CD14-positive monocyte (primary cell): ENCODE measurements around the gene TNNT2. TPM values are rescaled to one million over a fixed set of nuclear protein-coding genes. Genes with fewer than 3 reads are reported as not detected.

Experiments used
- DNase-seq, 3 donors: peaks; one replicate each; pipeline ENCODE4 v3.0.0-alpha.2; 2011 to 2022
- H2AFZ ChIP-seq: 2 replicates; pipeline ENCODE4 v1.6.0; 2012; ENCODE audit warnings: mild to moderate bottlenecking, low read depth, low read length, inconsistent platforms; ENCODE audit not compliant: insufficient read depth, poor library complexity, severe bottlenecking
- H3K27ac ChIP-seq, 2 donors: 1 replicate in 1 of 2; 2 replicates in 1 of 2; pipeline ENCODE4 v1.5.1; 2012 to 2013; ENCODE audit warnings: low read length in 2 of 2, control low read depth in 1 of 2, inconsistent platforms in 1 of 2, low read depth in 1 of 2, mild to moderate bottlenecking in 1 of 2
- H3K27me3 ChIP-seq, 2 donors: one replicate each; pipeline versions ENCODE4 v1.6.0 to v1.6.1; 2011 to 2013; ENCODE audit warnings: low read length in 2 of 2; ENCODE audit not compliant: control insufficient read depth in 2 of 2, insufficient read depth in 2 of 2
- H3K36me3 ChIP-seq, 2 donors: replicated peaks in 1 of 2; 1 replicate in 1 of 2; 2 replicates in 1 of 2; pipeline versions ENCODE4 v1.5.1 to v1.6.1; 2012 to 2013; ENCODE audit warnings: low read length in 2 of 2, control low read depth in 1 of 2, inconsistent platforms in 1 of 2, mild to moderate bottlenecking in 1 of 2; ENCODE audit not compliant: insufficient read depth in 2 of 2, control insufficient read depth in 1 of 2
- H3K4me1 ChIP-seq, 2 donors: 1 replicate in 1 of 2; 2 replicates in 1 of 2; pipeline versions ENCODE4 v1.5.1 to v1.6.1; 2012 to 2013; ENCODE audit warnings: low read length in 2 of 2, control low read depth in 1 of 2, inconsistent platforms in 1 of 2, mild to moderate bottlenecking in 1 of 2, moderate library complexity in 1 of 2; ENCODE audit not compliant: insufficient read depth in 2 of 2, control insufficient read depth in 1 of 2
- H3K4me2 ChIP-seq: replicated peaks from 2 replicates; pipeline ENCODE3; 2012; ENCODE audit warnings: low read length, moderate library complexity, mild to moderate bottlenecking; ENCODE audit not compliant: poor library complexity, severe bottlenecking; ENCODE audit errors: extremely low read depth
- H3K4me3 ChIP-seq, 3 experiments: fragments of 200-600 bp in 1 of 3; sonication (generic) in 1 of 3; replicated peaks in 1 of 3; 1 replicate in 2 of 3; 2 replicates in 1 of 3; pipeline ENCODE4 v1.5.1; 2011 to 2013; ENCODE audit warnings: low read length in 3 of 3, mild to moderate bottlenecking in 3 of 3, control low read depth in 2 of 3, low read depth in 2 of 3, inconsistent platforms in 1 of 3, moderate library complexity in 1 of 3
- H3K79me2 ChIP-seq: 2 replicates; pipeline ENCODE4 v1.6.0; 2012; ENCODE audit warnings: mild to moderate bottlenecking, control low read depth, inconsistent platforms, low read length, moderate library complexity; ENCODE audit not compliant: insufficient read depth
- H3K9ac ChIP-seq: 2 replicates; pipeline ENCODE4 v1.6.0; 2017; ENCODE audit warnings: low read length, mild to moderate bottlenecking; ENCODE audit not compliant: insufficient read depth, poor library complexity, severe bottlenecking
- H3K9me3 ChIP-seq, 2 donors: replicated peaks in 1 of 2; 1 replicate in 1 of 2; 2 replicates in 1 of 2; pipeline versions ENCODE4 v1.5.1 to v1.6.1; 2012 to 2013; ENCODE audit warnings: low read length in 2 of 2, control low read depth in 1 of 2; ENCODE audit not compliant: control insufficient read depth in 1 of 2, insufficient read depth in 1 of 2
- H4K20me1 ChIP-seq: 2 replicates; pipeline ENCODE4 v1.6.0; 2012; ENCODE audit warnings: mild to moderate bottlenecking, low read length, control low read depth, moderate library complexity; ENCODE audit not compliant: insufficient read depth
- H3K27ac Mint-ChIP-seq, 7 donors: one replicate each; pipeline ENCODE4 v1.8.0; 2020; ENCODE audit warnings: mild to moderate bottlenecking in 7 of 7, mixed read lengths in 7 of 7, moderate library complexity in 6 of 7, inconsistent platforms in 2 of 7
- H3K27me3 Mint-ChIP-seq, 3 donors: one replicate each; pipeline ENCODE4 v1.8.0; 2021 to 2022; ENCODE audit warnings: low read depth in 3 of 3, mild to moderate bottlenecking in 3 of 3, mixed read lengths in 3 of 3, moderate library complexity in 3 of 3, inconsistent platforms in 1 of 3
- H3K36me3 Mint-ChIP-seq, 2 donors: one replicate each; pipeline ENCODE4 v1.8.0; 2020; ENCODE audit warnings: mixed read lengths in 2 of 2, inconsistent platforms in 1 of 2, mild to moderate bottlenecking in 1 of 2
- H3K4me1 Mint-ChIP-seq: one replicate; pipeline ENCODE4 v1.8.0; 2020; ENCODE audit warnings: mild to moderate bottlenecking, mixed read lengths
- H3K4me3 Mint-ChIP-seq, 2 donors: one replicate each; pipeline ENCODE4 v1.8.0; 2020; ENCODE audit warnings: mild to moderate bottlenecking in 2 of 2, mixed read lengths in 2 of 2, moderate library complexity in 1 of 2
- H3K9me3 Mint-ChIP-seq, 7 donors: one replicate each; pipeline ENCODE4 v1.8.0; 2020 to 2022; ENCODE audit warnings: mixed read lengths in 7 of 7, mild to moderate bottlenecking in 6 of 7, moderate library complexity in 6 of 7, inconsistent platforms in 2 of 7
- WGBS: methylation state at CpG from one replicate; pipeline ENCODE4 v1.1.5; 2013; ENCODE audit warnings: missing lambda C conversion rate; ENCODE audit not compliant: insufficient coverage; 5-methylcytosine and 5-hydroxymethylcytosine counted together
- intact Hi-C, 2 donors: fragments of 100-400 bp; cut with micrococcal nuclease; formaldehyde crosslinking; loops; one replicate each; pipeline versions ENCODE4 v1.15.0 to v1.15.1; 2023
- polyA plus RNA-seq, 3 donors: library from polyadenylated mRNA; depleted of rRNA in 1 of 3; unstranded in 2 of 3; stranded (reverse) in 1 of 3; fragments of 300-500 nt in 2 of 3; fragments of >200 nt in 1 of 3; fragmentation: Illumina TruSeq in 2 of 3; gene quantifications; 1 replicate in 2 of 3; 2 replicates in 1 of 3; pipeline ENCODE4 v1.2.3, GENCODE V29; 2012 to 2021
- TF ChIP-seq, protein P1 (sequence below): fragments of 200-600 bp; IDR thresholded peaks from one replicate; pipeline ENCODE4 v1.8.0; 2022; ENCODE audit warnings: antibody characterized with exemption, mild to moderate bottlenecking

TNNT2 gene
- polyA plus RNA-seq, 3 donors: not detected

DNA sequence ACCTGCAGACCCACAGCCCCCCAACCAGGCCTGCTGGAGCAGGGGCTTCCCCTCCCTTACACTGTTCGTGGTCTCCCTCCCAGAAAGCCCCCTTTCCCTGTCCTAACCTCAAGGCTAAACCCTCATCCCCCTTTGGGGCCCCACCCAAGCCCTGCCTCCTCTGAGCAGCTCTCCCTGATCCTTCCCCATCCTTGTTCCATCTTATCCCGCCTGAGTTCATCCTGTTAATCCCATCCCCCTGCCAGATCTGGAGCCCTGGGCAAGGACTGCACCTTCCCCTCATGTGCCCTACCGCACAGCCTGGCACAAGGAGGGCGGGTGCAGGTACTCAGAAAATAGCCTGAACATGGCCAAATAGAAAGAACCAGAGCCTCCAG is 6.9 kb upstream of the TNNT2 start:
- TF ChIP-seq, protein P1, sequence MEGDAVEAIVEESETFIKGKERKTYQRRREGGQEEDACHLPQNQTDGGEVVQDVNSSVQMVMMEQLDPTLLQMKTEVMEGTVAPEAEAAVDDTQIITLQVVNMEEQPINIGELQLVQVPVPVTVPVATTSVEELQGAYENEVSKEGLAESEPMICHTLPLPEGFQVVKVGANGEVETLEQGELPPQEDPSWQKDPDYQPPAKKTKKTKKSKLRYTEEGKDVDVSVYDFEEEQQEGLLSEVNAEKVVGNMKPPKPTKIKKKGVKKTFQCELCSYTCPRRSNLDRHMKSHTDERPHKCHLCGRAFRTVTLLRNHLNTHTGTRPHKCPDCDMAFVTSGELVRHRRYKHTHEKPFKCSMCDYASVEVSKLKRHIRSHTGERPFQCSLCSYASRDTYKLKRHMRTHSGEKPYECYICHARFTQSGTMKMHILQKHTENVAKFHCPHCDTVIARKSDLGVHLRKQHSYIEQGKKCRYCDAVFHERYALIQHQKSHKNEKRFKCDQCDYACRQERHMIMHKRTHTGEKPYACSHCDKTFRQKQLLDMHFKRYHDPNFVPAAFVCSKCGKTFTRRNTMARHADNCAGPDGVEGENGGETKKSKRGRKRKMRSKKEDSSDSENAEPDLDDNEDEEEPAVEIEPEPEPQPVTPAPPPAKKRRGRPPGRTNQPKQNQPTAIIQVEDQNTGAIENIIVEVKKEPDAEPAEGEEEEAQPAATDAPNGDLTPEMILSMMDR: no peak
- no peaks in the 10 kb centered on the region for H3K79me2 ChIP-seq
- H3K4me1 Mint-ChIP-seq: no peaks in the 10 kb centered on the region
- no peak overlapping the region for H2AFZ ChIP-seq
- H3K4me2 ChIP-seq: no peak overlapping the region
- no peak overlapping the region for H3K4me3 Mint-ChIP-seq
- no peaks in the 10 kb centered on the region for H3K27me3 ChIP-seq
- no peaks in the 10 kb centered on the region for H3K9me3 ChIP-seq
- H3K27ac Mint-ChIP-seq: no peak overlapping the region
- 69% methylated on average over 2 of the region's 4 CpGs for WGBS
- no peaks in the 10 kb centered on the region for H3K36me3 ChIP-seq
- no peaks in the 10 kb centered on the region for H3K9me3 Mint-ChIP-seq
- H4K20me1 ChIP-seq: no peaks in the 10 kb centered on the region
- H3K36me3 Mint-ChIP-seq: no peaks in the 10 kb centered on the region
- H3K4me1 ChIP-seq: no peaks in the 10 kb centered on the region
- no peak for DNase-seq
- peaks cover 5 to 9% (median 5%) of the 10 kb centered on the region in 3 donors for H3K27me3 Mint-ChIP-seq
- H3K4me3 ChIP-seq: no peak overlapping the region
- H3K9ac ChIP-seq: no peak overlapping the region
- intact Hi-C loops: no loop called here
- H3K27ac ChIP-seq: no peak overlapping the region

DNA sequence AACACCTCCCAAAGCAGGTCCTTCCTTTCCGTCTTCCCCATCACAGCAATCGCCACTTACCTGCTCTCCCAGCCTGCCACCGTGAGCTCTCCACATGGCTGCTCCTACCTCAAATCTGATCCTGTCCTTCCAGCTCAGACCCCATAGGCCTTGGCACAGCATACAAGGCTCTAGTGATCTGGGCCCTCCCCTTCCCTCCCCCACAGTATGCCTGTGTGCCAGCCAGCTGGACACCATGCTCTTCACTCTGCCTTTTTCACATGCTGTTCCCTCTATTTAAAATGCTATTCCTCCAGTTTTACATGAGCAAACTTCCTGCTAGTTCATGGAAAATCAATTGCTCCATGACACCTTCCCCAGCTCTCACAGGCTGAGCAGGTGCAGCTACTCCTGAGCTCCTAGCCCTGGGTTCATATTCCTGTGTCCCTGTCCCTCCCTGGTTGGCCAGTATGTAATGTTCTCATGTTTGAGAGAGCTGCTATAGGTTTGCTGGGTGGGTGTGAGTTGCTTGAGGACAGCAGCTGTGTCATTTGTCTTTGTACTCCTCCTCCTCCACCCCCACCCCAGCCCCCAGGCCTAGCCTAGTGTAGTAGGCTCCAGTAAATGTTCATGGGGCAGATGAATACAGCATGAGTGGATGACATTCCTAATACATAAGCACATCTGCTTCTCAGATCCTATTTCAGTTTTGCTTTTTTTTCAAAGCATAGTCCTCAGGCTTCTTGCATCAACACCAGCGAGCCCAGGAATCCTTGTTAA is 6.3 kb upstream of the TNNT2 start:
- intact Hi-C loops: no loop called here
- DNase-seq: no peak
- no peaks in the 10 kb centered on the region for H4K20me1 ChIP-seq
- Mint-ChIP-seq H3K27me3 (peaks cover 5 to 9% (median 5%) of the 10 kb centered on the region in 3 donors), H3K4me3 (no peak overlapping the region), H3K4me1 (no peaks in the 10 kb centered on the region), H3K27ac (no peak overlapping the region), H3K36me3 (no peaks in the 10 kb centered on the region), H3K9me3 (no peaks in the 10 kb centered on the region)
- no peaks in the 10 kb centered on the region for H3K36me3 ChIP-seq
- no peak overlapping the region for H3K9ac ChIP-seq
- H3K79me2 ChIP-seq: no peaks in the 10 kb centered on the region
- H3K4me1 ChIP-seq: no peaks in the 10 kb centered on the region
- no peak overlapping the region for H3K4me2 ChIP-seq
- no peak overlapping the region for H3K4me3 ChIP-seq
- no peak overlapping the region for H3K27ac ChIP-seq
- WGBS: 91% methylated on average over 4 of the region's 4 CpGs
- TF ChIP-seq, protein P1: no peak
- H2AFZ ChIP-seq: no peak overlapping the region
- no peaks in the 10 kb centered on the region for H3K27me3 ChIP-seq
- H3K9me3 ChIP-seq: no peaks in the 10 kb centered on the region
